ENCODE results near the gene SSX2IP.
"Not testable (repeated sequence)": the region's sequence is repeated elsewhere in the genome, so short reads cannot be mapped to it uniquely, and the experiment has no call there.

The SSX2IP gene

GRCh38 chr1:84690397-84691121 is at the start of gene SSX2IP:
Gene SSX2IP, minus strand, starts transcription at chr1:84690461. Its CDS starts 19,242 bp downstream, at chr1:84671219.
- peak; percentile 100 for DNase-seq

GRCh38 chr1:84738237-84738636 is 48.0 kb upstream of the SSX2IP start:
- DNase-seq: no peak

- no peak for DNase-seq
These were observed 47.3 kb upstream of the SSX2IP start for GRCh38 chr1:84737590-84737989.

GRCh38 chr1:84736944-84737343 is 46.7 kb upstream of the SSX2IP start:
- no peak for DNase-seq

- no peak for DNase-seq
These were observed 46.2 kb upstream of the SSX2IP start for GRCh38 chr1:84736445-84736844.

- DNase-seq: no peak
These were observed 45.2 kb upstream of the SSX2IP start for GRCh38 chr1:84735483-84735882.

- DNase-seq: no peak
These were observed 42.3 kb upstream of the SSX2IP start for GRCh38 chr1:84732520-84732919.

GRCh38 chr1:84731519-84731918 is 41.3 kb upstream of the SSX2IP start:
- no peak for DNase-seq

- not testable (repeated sequence) for DNase-seq
These were observed 37.5 kb upstream of the SSX2IP start for GRCh38 chr1:84727711-84728110.

GRCh38 chr1:84726593-84727499 is 36.6 kb upstream of the SSX2IP start:
- no peak for DNase-seq

- DNase-seq: peak; percentile 20
These were observed 34.0 kb upstream of the SSX2IP start for GRCh38 chr1:84724128-84724860.

- DNase-seq: no peak
These were observed 32.5 kb upstream of the SSX2IP start for GRCh38 chr1:84722794-84723193.

- DNase-seq: not testable (repeated sequence)
These were observed 31.6 kb upstream of the SSX2IP start for GRCh38 chr1:84721872-84722271.

- no peak for DNase-seq
These were observed 30.9 kb upstream of the SSX2IP start for GRCh38 chr1:84721152-84721551.

- no peak for DNase-seq
These were observed 30.0 kb upstream of the SSX2IP start for GRCh38 chr1:84720221-84720780.

- DNase-seq: no peak
These were observed 29.4 kb upstream of the SSX2IP start for GRCh38 chr1:84719543-84720217.

- DNase-seq: no peak
These were observed 25.2 kb upstream of the SSX2IP start for GRCh38 chr1:84715342-84716019.

GRCh38 chr1:84712276-84712874 is 22.1 kb upstream of the SSX2IP start:
- no peak for DNase-seq

- no peak for DNase-seq
These were observed 21.6 kb upstream of the SSX2IP start for GRCh38 chr1:84711869-84712268.

GRCh38 chr1:84711121-84711520 is 20.9 kb upstream of the SSX2IP start:
- DNase-seq: no peak

GRCh38 chr1:84709131-84709530 is 18.9 kb upstream of the SSX2IP start:
- DNase-seq: no peak
